Tibial artery (tissue), 4 donors: Measurements from ENCODE around the gene NRXN2.

Experiments
- DNase-seq, 2 donors: peaks; one replicate each; pipeline ENCODE4 v3.0.0-alpha.2; 2019
- H3K27ac ChIP-seq, 2 donors: fragments of 200-600 bp; sonication (generic) in 1 of 2; 1 replicate in 1 of 2; 2 replicates in 1 of 2; pipeline ENCODE4 v1.5.1; 2018 to 2019; ENCODE audit warnings: mild to moderate bottlenecking in 1 of 2
- H3K27me3 ChIP-seq, 2 donors: fragments of 200-600 bp; sonication (generic) in 1 of 2; one replicate each; pipeline versions ENCODE4 v1.5.1 to v1.6.0; 2016 to 2019
- H3K36me3 ChIP-seq, 3 donors: fragments of 200-600 bp; sonication (generic) in 2 of 3; one replicate each; pipeline ENCODE4 v1.5.1; 2016 to 2019; ENCODE audit warnings: mild to moderate bottlenecking in 2 of 3
- H3K4me1 ChIP-seq, 4 donors: fragments of 200-600 bp; sonication (generic) in 2 of 4; 1 replicate in 3 of 4; 2 replicates in 1 of 4; pipeline ENCODE4 v1.5.1; 2016 to 2019
- H3K4me3 ChIP-seq, 2 donors: fragments of 200-600 bp; sonication (generic) in 1 of 2; 1 replicate in 1 of 2; 2 replicates in 1 of 2; pipeline ENCODE4 v1.5.1; 2018 to 2019; ENCODE audit warnings: mild to moderate bottlenecking in 2 of 2
- H3K9me3 ChIP-seq, 3 donors: fragments of 200-600 bp; sonication (generic) in 1 of 3; one replicate each; pipeline ENCODE4 v1.5.1; 2016 to 2019
- intact Hi-C: fragments of 100-400 bp; cut with DNase I; formaldehyde crosslinking; loops from one replicate; pipeline ENCODE4 v1.15.0; 2023; ENCODE audit warnings: low total_unique reads
- TF ChIP-seq, protein P1 (sequence below), 2 experiments: fragments of 200-600 bp in 1 of 2; fragments of 450-650 bp in 1 of 2; IDR thresholded peaks; one replicate each; pipeline ENCODE4 v1.5.1; 2017 to 2019; ENCODE audit warnings: antibody characterized with exemption in 2 of 2, mild to moderate bottlenecking in 1 of 2, moderate library complexity in 1 of 2

The NRXN2 gene

DNA sequence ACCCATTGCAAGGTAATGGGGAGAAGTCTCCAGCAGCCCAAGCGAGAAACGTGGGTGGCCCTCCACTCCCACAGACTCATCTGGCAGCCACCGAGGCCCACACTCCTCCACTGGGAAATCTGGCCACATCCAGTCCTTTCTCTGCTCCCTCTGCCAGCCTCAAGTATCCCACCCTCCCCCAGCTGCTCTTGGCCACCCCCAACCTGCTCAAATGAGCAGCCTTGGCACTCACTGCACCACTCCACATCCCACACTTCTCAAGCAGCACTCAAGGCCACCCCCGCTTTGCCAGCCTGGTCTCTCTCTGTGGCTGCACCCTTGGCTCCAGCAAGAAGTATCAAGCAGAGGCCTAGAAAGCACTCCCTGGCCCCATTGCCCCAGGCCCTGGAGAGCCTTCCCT, 103.8 kb downstream of the NRXN2 start:
- no peaks in the 10 kb centered on the region for H3K4me1 ChIP-seq
- no peak overlapping the region for H3K27ac ChIP-seq
- H3K36me3 ChIP-seq, result peaks cover 0 to 13% (median 0%) of the 10 kb centered on the region in 3 donors
- H3K9me3 ChIP-seq, result no peaks in the 10 kb centered on the region
- TF ChIP-seq, protein P1, sequence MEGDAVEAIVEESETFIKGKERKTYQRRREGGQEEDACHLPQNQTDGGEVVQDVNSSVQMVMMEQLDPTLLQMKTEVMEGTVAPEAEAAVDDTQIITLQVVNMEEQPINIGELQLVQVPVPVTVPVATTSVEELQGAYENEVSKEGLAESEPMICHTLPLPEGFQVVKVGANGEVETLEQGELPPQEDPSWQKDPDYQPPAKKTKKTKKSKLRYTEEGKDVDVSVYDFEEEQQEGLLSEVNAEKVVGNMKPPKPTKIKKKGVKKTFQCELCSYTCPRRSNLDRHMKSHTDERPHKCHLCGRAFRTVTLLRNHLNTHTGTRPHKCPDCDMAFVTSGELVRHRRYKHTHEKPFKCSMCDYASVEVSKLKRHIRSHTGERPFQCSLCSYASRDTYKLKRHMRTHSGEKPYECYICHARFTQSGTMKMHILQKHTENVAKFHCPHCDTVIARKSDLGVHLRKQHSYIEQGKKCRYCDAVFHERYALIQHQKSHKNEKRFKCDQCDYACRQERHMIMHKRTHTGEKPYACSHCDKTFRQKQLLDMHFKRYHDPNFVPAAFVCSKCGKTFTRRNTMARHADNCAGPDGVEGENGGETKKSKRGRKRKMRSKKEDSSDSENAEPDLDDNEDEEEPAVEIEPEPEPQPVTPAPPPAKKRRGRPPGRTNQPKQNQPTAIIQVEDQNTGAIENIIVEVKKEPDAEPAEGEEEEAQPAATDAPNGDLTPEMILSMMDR (IDR thresholded peaks at IDR 0.05), result no peak
- intact Hi-C loops, result no loop called here
- no peak overlapping the region for H3K4me3 ChIP-seq
- DNase-seq, result no peak
- H3K27me3 ChIP-seq, result no peaks in the 10 kb centered on the region

DNA sequence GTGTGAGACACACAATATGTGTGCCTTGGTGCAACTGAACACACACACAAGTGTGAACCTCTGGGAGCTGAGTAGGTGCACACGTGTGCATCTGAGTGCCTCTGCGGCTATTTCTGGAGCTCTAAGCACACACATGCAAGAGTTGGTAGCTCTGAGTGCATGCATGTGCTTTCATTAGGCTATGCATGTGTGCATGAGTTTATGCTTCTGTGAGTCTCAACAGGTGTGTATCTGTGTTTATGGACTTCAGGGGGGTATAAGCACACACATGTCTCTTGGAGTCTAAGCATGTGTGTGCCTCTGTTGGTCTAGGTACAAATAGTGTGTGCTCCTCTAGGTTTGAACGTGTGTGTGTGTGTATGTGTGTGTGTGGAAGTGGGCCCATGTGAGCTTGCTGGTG, 106.2 kb downstream of the NRXN2 start:
- DNase-seq, result no peak
- Histone ChIP-seq H3K4me1 (no peaks in the 10 kb centered on the region), H3K27ac (no peak overlapping the region), H3K4me3 (no peak overlapping the region), H3K27me3 (no peaks in the 10 kb centered on the region), H3K36me3 (no peaks in the 10 kb centered on the region), H3K9me3 (no peaks in the 10 kb centered on the region)
- intact Hi-C loops, result no loop called here
- TF ChIP-seq, protein P1 (IDR thresholded peaks at IDR 0.05), result no peak

DNA sequence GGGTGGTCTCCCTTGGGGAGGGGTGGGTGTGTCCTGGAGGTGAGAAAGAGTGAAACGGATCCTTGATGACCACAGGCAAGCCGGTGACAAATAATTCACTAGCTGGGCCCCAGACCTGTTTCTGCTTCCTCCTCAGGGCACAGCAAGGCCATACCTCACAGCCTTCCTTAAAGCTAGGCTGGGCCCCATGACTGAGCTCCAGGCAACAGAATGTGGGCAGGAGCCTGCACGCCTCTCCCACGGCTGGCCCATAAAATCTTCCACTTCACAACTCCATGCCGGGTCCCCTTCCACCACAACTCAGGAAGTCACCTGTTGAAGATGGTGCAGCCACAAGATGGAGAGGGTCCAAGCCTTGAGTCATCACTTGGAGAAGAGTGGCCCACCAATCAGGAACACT, 108.1 kb downstream of the NRXN2 start:
- no peak for DNase-seq
- TF ChIP-seq, protein P1 (IDR thresholded peaks at IDR 0.05), result no peak
- no peaks in the 10 kb centered on the region for H3K27me3 ChIP-seq
- H3K4me1 ChIP-seq, result no peaks in the 10 kb centered on the region
- intact Hi-C loops, result no loop called here
- no peak overlapping the region for H3K27ac ChIP-seq
- H3K36me3 ChIP-seq, result no peaks in the 10 kb centered on the region
- H3K9me3 ChIP-seq, result no peaks in the 10 kb centered on the region
- no peak overlapping the region for H3K4me3 ChIP-seq

DNA sequence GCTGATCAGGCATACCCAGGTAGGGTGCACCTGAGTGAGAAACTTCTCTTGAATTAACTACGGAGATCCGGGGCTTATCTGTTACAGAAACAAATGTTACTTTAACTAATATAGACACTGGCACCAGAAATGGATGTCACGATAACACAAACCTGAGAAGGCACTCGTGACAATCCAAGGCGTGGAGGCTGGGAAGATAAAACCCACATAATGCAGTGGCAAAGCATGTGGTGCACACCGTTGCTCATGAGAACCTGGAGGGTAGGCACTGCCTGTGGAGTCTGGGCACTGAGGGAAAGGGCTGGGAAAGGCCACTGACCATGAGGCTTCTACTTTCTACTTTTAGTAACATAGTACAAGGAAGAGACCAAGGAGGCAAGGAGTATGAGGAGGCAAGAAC, 109.3 kb downstream of the NRXN2 start:
- Histone ChIP-seq H3K4me1 (peaks cover 0 to 3% (median under 1%) of the 10 kb centered on the region in 4 donors), H3K27me3 (no peaks in the 10 kb centered on the region), H3K4me3 (no peak overlapping the region), H3K27ac (no peak overlapping the region), H3K36me3 (no peaks in the 10 kb centered on the region), H3K9me3 (no peaks in the 10 kb centered on the region)
- DNase-seq, result no peak
- intact Hi-C loops, result no loop called here
- TF ChIP-seq, protein P1 (IDR thresholded peaks at IDR 0.05), result no peak

DNA sequence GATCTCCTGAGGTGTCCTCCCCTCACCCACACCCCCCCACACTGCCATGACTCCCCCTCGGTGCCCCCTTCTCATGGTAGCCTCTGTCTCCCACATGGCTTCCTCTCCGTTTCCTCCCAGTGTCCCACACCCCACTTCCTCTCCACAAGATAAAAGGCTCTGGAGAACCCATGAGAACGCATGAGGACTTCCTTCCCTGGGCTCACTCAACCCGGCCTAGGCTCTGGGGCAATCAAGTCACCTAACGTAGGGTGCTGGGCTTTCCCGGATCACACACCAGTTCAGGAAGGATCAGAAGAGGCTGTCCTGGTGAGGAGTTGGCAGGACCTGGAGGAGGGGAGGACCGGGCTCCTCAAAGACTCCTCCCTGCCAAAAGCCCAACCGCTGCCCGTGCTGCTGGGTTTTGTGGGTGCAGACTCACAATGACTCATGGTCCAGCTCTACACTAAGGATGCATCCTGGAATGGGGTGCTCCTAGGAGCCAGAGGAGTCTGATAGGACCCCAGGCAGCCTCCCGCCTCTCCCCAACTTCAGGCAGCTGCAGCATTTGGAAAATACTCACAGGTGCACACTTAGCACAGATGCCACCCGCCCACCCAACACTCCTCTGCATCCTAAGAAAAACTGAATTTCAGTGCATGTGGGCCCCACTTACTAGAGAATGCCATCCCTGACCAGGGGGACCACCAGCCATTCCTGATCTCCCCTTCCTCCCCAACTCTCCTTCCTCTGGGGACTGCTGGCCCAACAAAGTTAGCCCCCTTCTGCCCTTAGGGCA, 110.9 kb downstream of the NRXN2 start:
- Histone ChIP-seq H3K36me3 (no peaks in the 10 kb centered on the region), H3K4me1 (peaks cover 0 to 14% (median 6%) of the 10 kb centered on the region in 4 donors), H3K9me3 (no peaks in the 10 kb centered on the region), H3K27me3 (peaks cover 0 to 6% of the 10 kb centered on the region in 2 donors), H3K27ac (no peak overlapping the region), H3K4me3 (no peak overlapping the region)
- intact Hi-C loops, result no loop called here
- TF ChIP-seq, protein P1 (IDR thresholded peaks at IDR 0.05), result no peak
- DNase-seq, result no peak
